ENCODE measurements around the gene PHF12.
"Not testable (repeated sequence)": the region's sequence is repeated elsewhere in the genome, so short reads cannot be mapped to it uniquely, and the experiment has no call there.

Gene PHF12

GRCh38 chr17:28878158-28878910 is 73.0 kb downstream of the PHF12 start:
- no peak for DNase-seq
- ATAC-seq (ENCODE audit: insufficient read depth, low read depth), result no peak
- no peak overlapping the region for H3K4me3 ChIP-seq (ENCODE audit: low read depth in 1 of 2, low read length in 2 of 2)
- peaks cover 19% of the 10 kb centered on the region for H3K36me3 ChIP-seq (ENCODE audit: insufficient read depth, low read length)
- no peaks in the 10 kb centered on the region for H4K20me1 ChIP-seq (ENCODE audit: insufficient read depth, low read length)
- no peak for TF ChIP-seq CTCF (IDR thresholded peaks at IDR 0.05; ENCODE audit: borderline replicate concordance, extremely low read depth, low read length, poor library complexity, severe bottlenecking)
- no peak for TF ChIP-seq EZH2 (IDR thresholded peaks at IDR 0.05; ENCODE audit: borderline replicate concordance, low read depth, low read length, severe bottlenecking)
- H3K9me3 ChIP-seq (ENCODE audit: insufficient read depth, low read length, severe bottlenecking), result no peaks in the 10 kb centered on the region
- no peak overlapping the region for H2AFZ ChIP-seq (ENCODE audit: low read depth, low read length)
- H3K9ac ChIP-seq (ENCODE audit: low read depth, low read length), result no peak overlapping the region
- no peaks in the 10 kb centered on the region for H3K79me2 ChIP-seq (ENCODE audit: insufficient read depth, low read length)
- H3K4me2 ChIP-seq (ENCODE audit: insufficient read depth, low read length), result no peak overlapping the region
- no peak overlapping the region for H3K27ac ChIP-seq (ENCODE audit: low read length)
- no peaks in the 10 kb centered on the region for H3K27me3 ChIP-seq (ENCODE audit: insufficient read depth, low read length, poor library complexity)
- H3K4me1 ChIP-seq (ENCODE audit: insufficient read depth, low read length), result no peaks in the 10 kb centered on the region

GRCh38 chr17:28877150-28877711 is 74.1 kb downstream of the PHF12 start:
- not testable (repeated sequence) for DNase-seq; H3K27me3 ChIP-seq (ENCODE audit: insufficient read depth, low read length, poor library complexity); H2AFZ ChIP-seq (ENCODE audit: low read depth, low read length); H3K4me2 ChIP-seq (ENCODE audit: insufficient read depth, low read length); H3K4me1 ChIP-seq (ENCODE audit: insufficient read depth, low read length); H3K9me3 ChIP-seq (ENCODE audit: insufficient read depth, low read length, severe bottlenecking); H3K79me2 ChIP-seq (ENCODE audit: insufficient read depth, low read length); H4K20me1 ChIP-seq (ENCODE audit: insufficient read depth, low read length); H3K27ac ChIP-seq (ENCODE audit: low read length); H3K9ac ChIP-seq (ENCODE audit: low read depth, low read length); H3K4me3 ChIP-seq (ENCODE audit: low read depth in 1 of 2, low read length in 2 of 2); ATAC-seq (ENCODE audit: insufficient read depth, low read depth)
- peaks cover 18% of the 10 kb centered on the region for H3K36me3 ChIP-seq (ENCODE audit: insufficient read depth, low read length)

GRCh38 chr17:28875848-28876550 is 75.3 kb downstream of the PHF12 start:
- H3K4me3 ChIP-seq (ENCODE audit: low read depth in 1 of 2, low read length in 2 of 2), result no peak overlapping the region
- no peak overlapping the region for H3K4me2 ChIP-seq (ENCODE audit: insufficient read depth, low read length)
- DNase-seq, result no peak
- no peak overlapping the region for H3K9ac ChIP-seq (ENCODE audit: low read depth, low read length)
- H2AFZ ChIP-seq (ENCODE audit: low read depth, low read length), result no peak overlapping the region
- no peak; the same call in 2 of the 3 replicates for ATAC-seq (ENCODE audit: insufficient read depth, low read depth)
- no peaks in the 10 kb centered on the region for H3K27me3 ChIP-seq (ENCODE audit: insufficient read depth, low read length, poor library complexity)
- H3K4me1 ChIP-seq (ENCODE audit: insufficient read depth, low read length), result 0 out of 2 replicates have a peak, but pooled peaks cover 4% of the 10 kb centered on the region
- H3K27ac ChIP-seq (ENCODE audit: low read length), result no peak overlapping the region
- peaks cover 7% of the 10 kb centered on the region; the same call in 1 of the 2 replicates for H3K36me3 ChIP-seq (ENCODE audit: insufficient read depth, low read length)
- no peaks in the 10 kb centered on the region for H3K9me3 ChIP-seq (ENCODE audit: insufficient read depth, low read length, severe bottlenecking)
- no peaks in the 10 kb centered on the region for H4K20me1 ChIP-seq (ENCODE audit: insufficient read depth, low read length)
- H3K79me2 ChIP-seq (ENCODE audit: insufficient read depth, low read length), result no peaks in the 10 kb centered on the region
- TF ChIP-seq EZH2 (IDR thresholded peaks at IDR 0.05; ENCODE audit: borderline replicate concordance, low read depth, low read length, severe bottlenecking) (no peak), CTCF (IDR thresholded peaks at IDR 0.05; ENCODE audit: borderline replicate concordance, extremely low read depth, low read length, poor library complexity, severe bottlenecking) (no peak)

- Histone ChIP-seq H4K20me1 (ENCODE audit: insufficient read depth, low read length) (no peaks in the 10 kb centered on the region), H3K9ac (ENCODE audit: low read depth, low read length) (no peak overlapping the region), H3K27ac (ENCODE audit: low read length) (no peak overlapping the region), H3K27me3 (ENCODE audit: insufficient read depth, low read length, poor library complexity) (no peaks in the 10 kb centered on the region), H3K4me2 (ENCODE audit: insufficient read depth, low read length) (no peak overlapping the region), H3K79me2 (ENCODE audit: insufficient read depth, low read length) (no peaks in the 10 kb centered on the region), H3K4me1 (ENCODE audit: insufficient read depth, low read length) (0 out of 2 replicates have a peak, but pooled peaks cover 5% of the 10 kb centered on the region), H2AFZ (ENCODE audit: low read depth, low read length) (no peak overlapping the region), H3K9me3 (ENCODE audit: insufficient read depth, low read length, severe bottlenecking) (no peaks in the 10 kb centered on the region), H3K36me3 (ENCODE audit: insufficient read depth, low read length) (no peaks in the 10 kb centered on the region), H3K4me3 (ENCODE audit: low read depth in 1 of 2, low read length in 2 of 2) (no peak overlapping the region)
- no peak for TF ChIP-seq CTCF (IDR thresholded peaks at IDR 0.05; ENCODE audit: borderline replicate concordance, extremely low read depth, low read length, poor library complexity, severe bottlenecking)
- ATAC-seq (ENCODE audit: insufficient read depth, low read depth) (no peak), DNase-seq (no peak)
These were observed 76.6 kb downstream of the PHF12 start for GRCh38 chr17:28874750-28875149.

Measured in DND-41 (cell line).